ENCODE results near the gene CEACAM16. TPM values are rescaled to one million over a fixed set of nuclear protein-coding genes. Genes with fewer than 3 reads are reported as not detected.

Gene CEACAM16
- total RNA-seq, 2 donors from 2014 or later, result not detected

DNA sequence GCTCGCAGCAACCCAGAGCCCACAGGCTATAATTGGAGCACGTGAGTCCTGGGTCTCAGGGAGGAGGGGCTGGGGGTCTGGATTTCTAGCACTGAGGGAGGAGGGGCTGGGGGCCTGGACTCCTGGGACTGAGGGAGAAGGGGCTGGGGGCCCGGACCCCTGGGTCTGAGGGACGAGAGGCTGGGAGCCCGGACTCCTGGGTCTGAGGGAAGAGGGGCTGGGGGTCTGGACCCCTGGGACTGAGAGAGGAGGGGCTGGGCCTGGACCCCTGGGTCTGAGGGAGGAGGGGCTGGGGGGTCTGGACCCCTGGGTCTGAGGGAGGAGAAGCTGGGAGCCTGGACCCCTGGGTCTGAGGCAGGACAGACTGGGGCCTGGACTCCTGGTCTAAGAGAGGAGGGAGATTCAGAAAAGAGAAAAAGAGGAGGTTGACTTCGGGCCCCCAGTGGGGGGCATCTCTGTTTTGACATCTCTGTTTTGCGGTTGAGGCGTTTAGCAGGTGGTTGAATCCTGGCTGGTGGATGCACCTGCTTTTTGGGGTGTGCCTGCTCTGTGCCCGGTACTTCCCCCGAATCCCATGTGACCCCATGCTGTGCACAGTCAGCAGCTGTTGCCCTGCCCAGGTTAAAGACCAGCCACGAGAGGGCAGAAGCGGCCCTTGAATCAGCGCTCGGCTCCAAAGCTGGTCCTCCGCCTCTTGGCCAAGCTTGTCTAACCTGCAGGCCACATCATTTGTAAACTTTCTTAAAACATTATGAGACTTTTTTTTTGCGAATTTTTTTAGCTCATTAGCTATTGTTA lies 44.8 kb upstream of the CEACAM16 start:
- no peak overlapping the region for H3K27ac Mint-ChIP-seq
- H3K27me3 ChIP-seq (ENCODE audit: control insufficient read depth, insufficient read depth, low read length, poor library complexity, severe bottlenecking), result no peaks in the 10 kb centered on the region
- no peak overlapping the region for H3K4me3 Mint-ChIP-seq
- no peaks in the 10 kb centered on the region for H3K9me3 Mint-ChIP-seq
- no peaks in the 10 kb centered on the region for H3K27me3 Mint-ChIP-seq (ENCODE audit: insufficient read depth)
- H3K36me3 ChIP-seq (ENCODE audit: control insufficient read depth, insufficient read depth, low read length), result peaks cover 82% of the 10 kb centered on the region
- no peaks in the 10 kb centered on the region for H3K4me1 Mint-ChIP-seq
- DNase-seq, result peak; percentile 89
- H3K27ac ChIP-seq (ENCODE audit: low read depth, low read length), result no peak overlapping the region
- H3K4me3 ChIP-seq (ENCODE audit: low read length), result no peak overlapping the region
- H3K9ac ChIP-seq (ENCODE audit: extremely low read depth, low read length, poor library complexity, severe bottlenecking), result no peak overlapping the region
- no peaks in the 10 kb centered on the region for H3K9me3 ChIP-seq (ENCODE audit: control insufficient read depth, low read length)
- H3K4me1 ChIP-seq (ENCODE audit: control insufficient read depth, insufficient read depth, low read length), result no peaks in the 10 kb centered on the region
- WGBS, 2 experiments (ENCODE audit: insufficient coverage in 1 of 2, insufficient read length in 1 of 2), result 71 to 83% methylated on average over 6 to 16 of the region's 16 CpGs
- H3K36me3 Mint-ChIP-seq (ENCODE audit: low read depth), result peaks cover 74% of the 10 kb centered on the region
- TF ChIP-seq, protein P1, sequence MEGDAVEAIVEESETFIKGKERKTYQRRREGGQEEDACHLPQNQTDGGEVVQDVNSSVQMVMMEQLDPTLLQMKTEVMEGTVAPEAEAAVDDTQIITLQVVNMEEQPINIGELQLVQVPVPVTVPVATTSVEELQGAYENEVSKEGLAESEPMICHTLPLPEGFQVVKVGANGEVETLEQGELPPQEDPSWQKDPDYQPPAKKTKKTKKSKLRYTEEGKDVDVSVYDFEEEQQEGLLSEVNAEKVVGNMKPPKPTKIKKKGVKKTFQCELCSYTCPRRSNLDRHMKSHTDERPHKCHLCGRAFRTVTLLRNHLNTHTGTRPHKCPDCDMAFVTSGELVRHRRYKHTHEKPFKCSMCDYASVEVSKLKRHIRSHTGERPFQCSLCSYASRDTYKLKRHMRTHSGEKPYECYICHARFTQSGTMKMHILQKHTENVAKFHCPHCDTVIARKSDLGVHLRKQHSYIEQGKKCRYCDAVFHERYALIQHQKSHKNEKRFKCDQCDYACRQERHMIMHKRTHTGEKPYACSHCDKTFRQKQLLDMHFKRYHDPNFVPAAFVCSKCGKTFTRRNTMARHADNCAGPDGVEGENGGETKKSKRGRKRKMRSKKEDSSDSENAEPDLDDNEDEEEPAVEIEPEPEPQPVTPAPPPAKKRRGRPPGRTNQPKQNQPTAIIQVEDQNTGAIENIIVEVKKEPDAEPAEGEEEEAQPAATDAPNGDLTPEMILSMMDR (conservative IDR thresholded peaks at IDR 0.05), result peak; percentile 75

DNA sequence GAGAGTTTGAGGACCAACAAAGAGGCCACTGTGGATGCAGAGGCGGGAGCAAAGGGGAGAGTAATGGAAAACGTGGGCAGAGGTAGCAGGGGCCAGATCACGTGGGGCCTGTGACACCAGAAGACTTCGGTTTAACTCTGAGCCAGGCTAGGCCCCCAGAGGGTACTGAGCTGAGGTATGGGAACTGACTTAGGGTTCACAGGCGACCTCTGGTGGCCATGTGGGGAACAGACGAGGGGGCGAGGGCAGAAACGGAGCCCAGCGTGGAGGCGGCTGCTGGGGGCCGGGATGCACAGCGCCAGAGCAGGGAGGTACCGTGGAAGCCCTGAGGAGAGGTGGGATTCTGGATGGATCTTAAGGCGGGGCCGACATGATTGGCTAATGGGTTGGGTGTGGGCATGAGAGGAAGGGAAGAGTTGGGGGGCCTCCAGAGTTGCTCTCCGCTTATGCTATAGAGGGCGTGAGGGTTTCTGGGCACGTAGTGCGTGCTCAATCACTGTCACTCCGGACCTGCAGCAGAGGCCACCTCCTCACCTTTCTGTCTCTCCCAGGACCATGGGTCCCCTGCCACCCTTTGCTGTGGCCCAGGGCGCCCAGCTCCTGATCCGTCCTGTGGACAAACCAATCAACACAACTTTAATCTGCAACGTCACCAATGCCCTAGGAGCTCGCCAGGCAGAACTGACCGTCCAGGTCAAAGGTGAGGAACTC lies 41.6 kb upstream of the CEACAM16 start:
- Histone ChIP-seq H3K4me1 (ENCODE audit: control insufficient read depth, insufficient read depth, low read length) (no peaks in the 10 kb centered on the region), H3K27me3 (ENCODE audit: control insufficient read depth, insufficient read depth, low read length, poor library complexity, severe bottlenecking) (no peaks in the 10 kb centered on the region), H3K27ac (ENCODE audit: low read depth, low read length) (no peak overlapping the region), H3K9me3 (ENCODE audit: control insufficient read depth, low read length) (no peaks in the 10 kb centered on the region), H3K4me3 (ENCODE audit: low read length) (no peak overlapping the region), H3K9ac (ENCODE audit: extremely low read depth, low read length, poor library complexity, severe bottlenecking) (no peak overlapping the region), H3K36me3 (ENCODE audit: control insufficient read depth, insufficient read depth, low read length) (peaks cover 86% of the 10 kb centered on the region)
- no peaks in the 10 kb centered on the region for H3K9me3 Mint-ChIP-seq
- no peak overlapping the region for H3K27ac Mint-ChIP-seq
- H3K4me1 Mint-ChIP-seq, result no peaks in the 10 kb centered on the region
- no peak overlapping the region for H3K4me3 Mint-ChIP-seq
- peak; percentile 94 for DNase-seq
- WGBS, 2 experiments (ENCODE audit: insufficient coverage in 1 of 2, insufficient read length in 1 of 2), result 40 to 63% methylated on average over 10 to 25 of the region's 25 CpGs
- TF ChIP-seq, protein P1 (conservative IDR thresholded peaks at IDR 0.05), result peak; percentile 97
- H3K27me3 Mint-ChIP-seq (ENCODE audit: insufficient read depth), result no peaks in the 10 kb centered on the region
- H3K36me3 Mint-ChIP-seq (ENCODE audit: low read depth), result peaks cover 76% of the 10 kb centered on the region

DNA sequence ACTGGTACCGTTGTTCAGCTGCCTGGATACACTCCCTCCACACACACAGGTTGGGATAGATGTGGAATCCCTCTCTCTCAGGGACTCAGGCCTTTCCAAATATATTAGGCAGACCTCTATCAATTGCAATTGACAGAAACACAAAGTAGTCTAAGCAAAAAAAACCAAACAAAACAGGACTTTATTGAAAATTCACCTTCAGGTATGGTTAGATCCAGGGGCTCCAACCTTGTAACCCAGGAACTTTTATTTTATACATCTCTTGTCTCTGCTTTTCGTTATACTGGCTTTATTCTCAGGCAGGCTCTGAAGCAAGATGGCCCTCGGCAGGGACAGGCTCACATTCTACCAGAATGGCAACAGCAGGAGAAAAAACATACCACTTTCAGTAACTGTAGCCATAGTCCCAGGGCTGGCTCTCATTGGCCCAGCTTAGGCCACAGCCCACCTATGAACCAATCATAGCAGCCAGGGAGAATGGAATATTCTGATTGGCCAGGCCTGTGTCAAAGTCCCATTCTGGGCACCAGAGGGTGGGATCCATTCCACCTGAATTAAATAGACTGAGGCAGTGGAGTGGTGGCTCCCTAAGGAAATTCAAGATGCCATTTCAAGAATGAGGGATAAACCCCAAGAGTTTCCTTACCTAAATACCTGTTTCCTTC lies 40.8 kb upstream of the CEACAM16 start:
- Histone ChIP-seq H3K9ac (ENCODE audit: extremely low read depth, low read length, poor library complexity, severe bottlenecking) (no peak overlapping the region), H3K4me1 (ENCODE audit: control insufficient read depth, insufficient read depth, low read length) (no peaks in the 10 kb centered on the region), H3K36me3 (ENCODE audit: control insufficient read depth, insufficient read depth, low read length) (peaks cover 82% of the 10 kb centered on the region), H3K4me3 (ENCODE audit: low read length) (no peak overlapping the region), H3K9me3 (ENCODE audit: control insufficient read depth, low read length) (no peaks in the 10 kb centered on the region), H3K27me3 (ENCODE audit: control insufficient read depth, insufficient read depth, low read length, poor library complexity, severe bottlenecking) (no peaks in the 10 kb centered on the region), H3K27ac (ENCODE audit: low read depth, low read length) (no peak overlapping the region)
- TF ChIP-seq, protein P1 (conservative IDR thresholded peaks at IDR 0.05), result no peak
- Mint-ChIP-seq H3K36me3 (ENCODE audit: low read depth) (peaks cover 80% of the 10 kb centered on the region), H3K27ac (no peak overlapping the region), H3K4me1 (peaks cover 2% of the 10 kb centered on the region), H3K9me3 (no peaks in the 10 kb centered on the region), H3K27me3 (ENCODE audit: insufficient read depth) (no peaks in the 10 kb centered on the region), H3K4me3 (no peak overlapping the region)
- WGBS, 2 experiments (ENCODE audit: insufficient coverage in 1 of 2, insufficient read length in 1 of 2), result 95 to 100% methylated on average over 2 to 3 of the region's 3 CpGs
- DNase-seq, result no peak

Data from endodermal cell (in vitro differentiated cells).